ENCODE results near the gene MRRF.
A peak's percentile ranks its signal among the peaks of the same experiment; 100 is the strongest.

The MRRF gene

DNA sequence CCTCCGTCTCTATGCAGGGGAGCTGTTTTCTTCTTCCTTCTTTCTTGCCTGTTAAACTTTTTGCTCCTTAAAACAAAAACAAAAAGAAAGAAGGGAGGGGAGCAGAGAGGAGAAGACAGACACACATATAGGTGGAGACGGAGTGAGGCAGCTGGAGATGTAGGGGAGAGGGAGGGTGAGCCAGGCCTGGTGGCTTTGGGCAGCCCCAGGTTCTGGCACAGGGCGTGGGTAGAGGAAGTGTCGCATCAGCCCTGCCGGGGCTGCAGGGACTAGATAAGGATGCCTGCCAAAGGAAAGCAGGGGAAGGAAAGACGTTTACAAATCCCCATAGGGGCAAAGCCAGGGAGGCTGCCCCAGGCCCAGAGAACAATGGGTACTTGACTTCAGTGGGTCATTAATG is 67.4 kb downstream of the MRRF start:
- Histone ChIP-seq H3K9me3 (ENCODE audit: insufficient read depth, low read depth, low read length) (no peaks in the 10 kb centered on the region), H3K4me2 (ENCODE audit: low read depth, low read length, poor library complexity, severe bottlenecking) (peak overlapping the region; percentile 40), H4K20me1 (ENCODE audit: insufficient read depth, low read length, poor library complexity, severe bottlenecking) (no peaks in the 10 kb centered on the region), H3K79me2 (ENCODE audit: insufficient read depth, low read length) (no peaks in the 10 kb centered on the region), H3K27me3 (ENCODE audit: insufficient read depth, low read length, poor library complexity, severe bottlenecking) (no peaks in the 10 kb centered on the region), H2AFZ (ENCODE audit: low read length) (no peak overlapping the region), H3K4me3 (ENCODE audit: low read length, poor library complexity, severe bottlenecking) (no peak overlapping the region), H3K9ac (ENCODE audit: low read depth, low read length, poor library complexity, severe bottlenecking) (peak overlapping the region; percentile 54), H3F3A (ENCODE audit: low read depth) (no peaks in the 10 kb centered on the region), H3K9me2 (replicated peaks; ENCODE audit: low read depth, low read length) (no peaks in the 10 kb centered on the region), H3K4me1 (ENCODE audit: insufficient read depth, low read length, poor library complexity, severe bottlenecking) (peaks cover 22% of the 10 kb centered on the region), H3K36me3 (ENCODE audit: insufficient read depth, low read length) (no peaks in the 10 kb centered on the region)
- no peak for TF ChIP-seq EZH2phosphoT487 (IDR thresholded peaks at IDR 0.05; ENCODE audit: borderline replicate concordance)
- TF ChIP-seq, protein P1, sequence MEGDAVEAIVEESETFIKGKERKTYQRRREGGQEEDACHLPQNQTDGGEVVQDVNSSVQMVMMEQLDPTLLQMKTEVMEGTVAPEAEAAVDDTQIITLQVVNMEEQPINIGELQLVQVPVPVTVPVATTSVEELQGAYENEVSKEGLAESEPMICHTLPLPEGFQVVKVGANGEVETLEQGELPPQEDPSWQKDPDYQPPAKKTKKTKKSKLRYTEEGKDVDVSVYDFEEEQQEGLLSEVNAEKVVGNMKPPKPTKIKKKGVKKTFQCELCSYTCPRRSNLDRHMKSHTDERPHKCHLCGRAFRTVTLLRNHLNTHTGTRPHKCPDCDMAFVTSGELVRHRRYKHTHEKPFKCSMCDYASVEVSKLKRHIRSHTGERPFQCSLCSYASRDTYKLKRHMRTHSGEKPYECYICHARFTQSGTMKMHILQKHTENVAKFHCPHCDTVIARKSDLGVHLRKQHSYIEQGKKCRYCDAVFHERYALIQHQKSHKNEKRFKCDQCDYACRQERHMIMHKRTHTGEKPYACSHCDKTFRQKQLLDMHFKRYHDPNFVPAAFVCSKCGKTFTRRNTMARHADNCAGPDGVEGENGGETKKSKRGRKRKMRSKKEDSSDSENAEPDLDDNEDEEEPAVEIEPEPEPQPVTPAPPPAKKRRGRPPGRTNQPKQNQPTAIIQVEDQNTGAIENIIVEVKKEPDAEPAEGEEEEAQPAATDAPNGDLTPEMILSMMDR (conservative IDR thresholded peaks at IDR 0.05; ENCODE audit: low read length), result no peak

DNA sequence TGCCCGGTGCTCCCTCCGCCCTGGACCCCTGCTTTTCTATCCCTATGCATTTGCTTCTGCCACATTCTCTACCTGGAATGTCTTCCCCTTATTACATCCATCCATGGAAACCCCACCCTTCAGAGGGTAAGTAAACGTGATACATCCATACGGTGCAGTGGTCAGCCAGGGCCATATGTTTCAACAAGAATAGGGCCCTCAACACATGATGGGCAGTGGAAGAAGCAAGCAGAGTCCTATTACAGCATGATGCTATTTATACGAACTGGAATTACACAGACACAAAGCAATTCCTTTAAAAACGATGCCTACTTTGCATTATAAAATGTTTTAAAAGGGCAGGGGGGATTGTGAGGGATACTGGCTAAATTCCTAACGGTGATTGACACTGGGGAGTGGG is 68.0 kb downstream of the MRRF start:
- Histone ChIP-seq H3K4me1 (ENCODE audit: insufficient read depth, low read length, poor library complexity, severe bottlenecking) (peaks cover 22% of the 10 kb centered on the region), H3F3A (ENCODE audit: low read depth) (no peaks in the 10 kb centered on the region), H2AFZ (ENCODE audit: low read length) (no peak overlapping the region), H3K9me3 (ENCODE audit: insufficient read depth, low read depth, low read length) (no peaks in the 10 kb centered on the region), H3K4me3 (ENCODE audit: low read length, poor library complexity, severe bottlenecking) (no peak overlapping the region), H3K27me3 (ENCODE audit: insufficient read depth, low read length, poor library complexity, severe bottlenecking) (no peaks in the 10 kb centered on the region), H3K79me2 (ENCODE audit: insufficient read depth, low read length) (no peaks in the 10 kb centered on the region), H3K9ac (ENCODE audit: low read depth, low read length, poor library complexity, severe bottlenecking) (peak overlapping the region; percentile 54), H3K4me2 (ENCODE audit: low read depth, low read length, poor library complexity, severe bottlenecking) (peak overlapping the region; percentile 40), H3K9me2 (replicated peaks; ENCODE audit: low read depth, low read length) (no peaks in the 10 kb centered on the region), H3K36me3 (ENCODE audit: insufficient read depth, low read length) (no peaks in the 10 kb centered on the region), H4K20me1 (ENCODE audit: insufficient read depth, low read length, poor library complexity, severe bottlenecking) (no peaks in the 10 kb centered on the region)
- TF ChIP-seq, protein P1 (conservative IDR thresholded peaks at IDR 0.05; ENCODE audit: low read length), result no peak
- TF ChIP-seq EZH2phosphoT487 (IDR thresholded peaks at IDR 0.05; ENCODE audit: borderline replicate concordance), result no peak

DNA sequence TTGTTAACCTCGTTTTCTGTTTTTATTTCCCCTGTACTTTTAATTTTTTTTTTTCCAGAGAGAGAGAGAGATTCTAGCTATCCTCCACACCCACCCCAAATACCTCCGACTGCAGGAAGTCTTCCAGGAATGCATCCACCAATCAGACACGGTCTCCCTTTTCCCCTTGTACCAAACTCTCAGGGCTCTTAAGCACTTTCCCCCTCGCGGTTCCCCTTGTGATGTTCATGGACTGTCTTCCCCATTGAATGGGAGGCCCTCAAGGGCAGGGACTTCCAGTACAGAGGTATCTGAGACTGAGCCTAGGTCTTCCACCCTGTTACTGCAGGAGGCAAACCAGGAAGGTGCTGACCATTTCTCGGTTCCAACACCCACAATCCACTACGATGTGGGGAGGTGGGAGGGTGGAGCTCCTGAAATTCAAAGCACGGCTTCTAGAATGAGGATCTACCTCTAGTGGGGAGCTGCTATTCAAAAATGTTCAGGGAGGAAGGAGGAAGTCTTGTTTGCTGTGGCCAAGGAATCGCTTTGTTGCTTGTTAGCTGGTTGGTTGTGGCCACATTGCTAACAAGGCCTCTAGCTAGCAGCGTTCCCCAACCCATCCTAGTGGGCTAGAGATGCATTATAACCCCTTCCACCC is 68.6 kb downstream of the MRRF start:
- Histone ChIP-seq H3K4me3 (ENCODE audit: low read length, poor library complexity, severe bottlenecking) (no peak overlapping the region), H3K4me1 (ENCODE audit: insufficient read depth, low read length, poor library complexity, severe bottlenecking) (peaks cover 22% of the 10 kb centered on the region), H3K27me3 (ENCODE audit: insufficient read depth, low read length, poor library complexity, severe bottlenecking) (no peaks in the 10 kb centered on the region), H3F3A (ENCODE audit: low read depth) (no peaks in the 10 kb centered on the region), H3K4me2 (ENCODE audit: low read depth, low read length, poor library complexity, severe bottlenecking) (no peak overlapping the region), H3K79me2 (ENCODE audit: insufficient read depth, low read length) (no peaks in the 10 kb centered on the region), H2AFZ (ENCODE audit: low read length) (no peak overlapping the region), H3K9ac (ENCODE audit: low read depth, low read length, poor library complexity, severe bottlenecking) (no peak overlapping the region), H3K9me2 (replicated peaks; ENCODE audit: low read depth, low read length) (no peaks in the 10 kb centered on the region), H3K9me3 (ENCODE audit: insufficient read depth, low read depth, low read length) (no peaks in the 10 kb centered on the region), H4K20me1 (ENCODE audit: insufficient read depth, low read length, poor library complexity, severe bottlenecking) (no peaks in the 10 kb centered on the region), H3K36me3 (ENCODE audit: insufficient read depth, low read length) (no peaks in the 10 kb centered on the region)
- no peak for TF ChIP-seq EZH2phosphoT487 (IDR thresholded peaks at IDR 0.05; ENCODE audit: borderline replicate concordance)
- TF ChIP-seq, protein P1 (conservative IDR thresholded peaks at IDR 0.05; ENCODE audit: low read length), result no peak
